ENCODE measurements around the gene C9orf85.

DNA sequence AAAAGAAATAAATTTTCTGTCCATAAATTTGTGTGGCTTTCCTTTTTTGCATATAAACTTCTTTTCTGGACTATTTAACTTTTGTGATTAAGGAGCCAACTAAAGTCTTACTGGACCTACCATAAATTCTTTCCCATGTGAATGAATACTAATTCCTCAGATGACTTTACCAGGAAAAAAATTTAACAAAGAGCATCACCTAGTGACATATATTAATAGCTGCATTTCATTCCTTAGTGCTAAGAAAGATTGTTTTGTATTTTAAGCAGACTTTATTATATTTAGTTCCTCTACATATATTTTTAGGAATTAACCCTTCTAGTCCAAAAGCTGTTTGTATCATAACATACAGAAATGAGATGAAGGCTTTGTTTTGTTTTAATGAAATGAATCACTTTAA, 64.4 kb downstream of the C9orf85 start:
- TF ChIP-seq, protein P1, sequence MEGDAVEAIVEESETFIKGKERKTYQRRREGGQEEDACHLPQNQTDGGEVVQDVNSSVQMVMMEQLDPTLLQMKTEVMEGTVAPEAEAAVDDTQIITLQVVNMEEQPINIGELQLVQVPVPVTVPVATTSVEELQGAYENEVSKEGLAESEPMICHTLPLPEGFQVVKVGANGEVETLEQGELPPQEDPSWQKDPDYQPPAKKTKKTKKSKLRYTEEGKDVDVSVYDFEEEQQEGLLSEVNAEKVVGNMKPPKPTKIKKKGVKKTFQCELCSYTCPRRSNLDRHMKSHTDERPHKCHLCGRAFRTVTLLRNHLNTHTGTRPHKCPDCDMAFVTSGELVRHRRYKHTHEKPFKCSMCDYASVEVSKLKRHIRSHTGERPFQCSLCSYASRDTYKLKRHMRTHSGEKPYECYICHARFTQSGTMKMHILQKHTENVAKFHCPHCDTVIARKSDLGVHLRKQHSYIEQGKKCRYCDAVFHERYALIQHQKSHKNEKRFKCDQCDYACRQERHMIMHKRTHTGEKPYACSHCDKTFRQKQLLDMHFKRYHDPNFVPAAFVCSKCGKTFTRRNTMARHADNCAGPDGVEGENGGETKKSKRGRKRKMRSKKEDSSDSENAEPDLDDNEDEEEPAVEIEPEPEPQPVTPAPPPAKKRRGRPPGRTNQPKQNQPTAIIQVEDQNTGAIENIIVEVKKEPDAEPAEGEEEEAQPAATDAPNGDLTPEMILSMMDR (IDR thresholded peaks at IDR 0.05), result peak in 1 of 3 experiments; percentile 24
- no peak for TF ChIP-seq POLR2A (IDR thresholded peaks at IDR 0.05)

Measured in testis (tissue), 2 donors.